Upper lobe of left lung (tissue), 6 donors: ENCODE data around the gene PLA2G15. TPM values are rescaled to one million over a fixed set of nuclear protein-coding genes. Genes with fewer than 3 reads are reported as not detected.

ENCODE experiments used
- ATAC-seq, 2 donors: fragments of 200-7000 bp; cut with Tn5 transposase; one replicate each; pipeline ENCODE4 v1.9.1; 2022; ENCODE audit warnings: mild to moderate bottlenecking in 2 of 2, moderate library complexity in 2 of 2; ENCODE audit not compliant: low FRiP score in 2 of 2
- DNase-seq, 2 donors: peaks; one replicate each; pipeline ENCODE4 v3.0.0-alpha.2; 2019 to 2020
- H3K27ac ChIP-seq, 4 donors: fragments of 200-600 bp; sonication (generic); one replicate each; pipeline ENCODE4 v1.5.1; 2016 to 2019
- H3K27me3 ChIP-seq, 4 donors: fragments of 200-600 bp; sonication (generic); one replicate each; pipeline ENCODE4 v1.5.1; 2017 to 2019
- H3K36me3 ChIP-seq, 4 donors: fragments of 200-600 bp; sonication (generic); one replicate each; pipeline ENCODE4 v1.5.1; 2016 to 2019
- H3K4me1 ChIP-seq, 4 donors: fragments of 200-600 bp; sonication (generic); one replicate each; pipeline ENCODE4 v1.5.1; 2018 to 2019
- H3K4me3 ChIP-seq, 4 donors: fragments of 200-600 bp; sonication (generic); one replicate each; pipeline ENCODE4 v1.5.1; 2017 to 2019; ENCODE audit warnings: mild to moderate bottlenecking in 2 of 4, moderate library complexity in 1 of 4
- H3K9me3 ChIP-seq, 4 donors: fragments of 200-600 bp; sonication (generic); one replicate each; pipeline ENCODE4 v1.5.1; 2018 to 2019
- CTCF ChIP-seq, 6 experiments: fragments of 450-650 bp in 4 of 6; fragments of 200-600 bp in 2 of 6; sonication (generic) in 2 of 6; IDR thresholded peaks; one replicate each; pipeline ENCODE4 v1.5.1; 2016 to 2019; ENCODE audit warnings: antibody characterized with exemption in 6 of 6
- EP300 ChIP-seq, 4 donors: sonication (generic); formaldehyde crosslinking; IDR thresholded peaks; one replicate each; pipeline ENCODE4 v1.5.1; 2017; ENCODE audit warnings: antibody characterized with exemption in 4 of 4, control low read depth in 2 of 4
- POLR2A ChIP-seq, 4 donors: fragments of 450-650 bp; IDR thresholded peaks; one replicate each; pipeline ENCODE4 v1.5.1; 2016 to 2017; ENCODE audit warnings: antibody characterized with exemption in 4 of 4, mild to moderate bottlenecking in 2 of 4
- POLR2AphosphoS5 ChIP-seq, 2 donors: sonication (generic); formaldehyde crosslinking; IDR thresholded peaks; one replicate each; pipeline ENCODE4 v1.5.1; 2017; ENCODE audit warnings: antibody characterized with exemption in 2 of 2
- WGBS, 2 donors: methylation state at CpG; one replicate each; pipeline ENCODE4 v1.1.5; 2017 to 2018; 5-methylcytosine and 5-hydroxymethylcytosine counted together
- total RNA-seq, 6 donors: library from RNA; depleted of rRNA in 4 of 6; stranded (reverse); fragments of >200 nt in 4 of 6; gene quantifications; one replicate each; pipeline versions ENCODE4 v1.1.0 to v1.2.1, GENCODE V29; 2016 to 2021
- donor health status: DM: no; HTN: no; CAD: no; lungs with moderate emphysema.
- donor health status: DM: no; HTN: yes; CAD: no; lungs with severe emphysema.

Gene PLA2G15
- total RNA-seq, 6 donors from 2014 or later, result 25.6 to 84.8 (median 57.5) TPM

- DNase-seq (no peak), ATAC-seq (no peak)
- peaks cover 20 to 55% (median 31%) of the 10 kb centered on the region in 4 donors for H3K4me1 ChIP-seq
- H3K36me3 ChIP-seq, result peaks cover 0 to 32% (median 10%) of the 10 kb centered on the region in 4 donors
- TF ChIP-seq POLR2AphosphoS5 (IDR thresholded peaks at IDR 0.05) (no peak), CTCF (IDR thresholded peaks at IDR 0.05) (no peak), EP300 (IDR thresholded peaks at IDR 0.05) (no peak), POLR2A (IDR thresholded peaks at IDR 0.05) (no peak)
- peak overlapping the region; percentile 57 to 77 (median 66) for H3K27ac ChIP-seq
- 32 to 44% methylated on average over 4 of the region's 4 CpGs for WGBS, 2 donors
- no peak overlapping the region for H3K4me3 ChIP-seq
- H3K9me3 ChIP-seq, result no peaks in the 10 kb centered on the region
- no peaks in the 10 kb centered on the region for H3K27me3 ChIP-seq
Measured at GRCh38 chr16:68275611-68276191, 30.5 kb downstream of the PLA2G15 start.

- H3K4me3 ChIP-seq, result no peak overlapping the region
- H3K9me3 ChIP-seq, result no peaks in the 10 kb centered on the region
- peaks cover 16 to 51% (median 31%) of the 10 kb centered on the region in 4 donors for H3K4me1 ChIP-seq
- no peaks in the 10 kb centered on the region for H3K27me3 ChIP-seq
- WGBS, 2 donors, result 46 to 50% methylated on average over 3 of the region's 3 CpGs
- TF ChIP-seq POLR2A (IDR thresholded peaks at IDR 0.05) (no peak), EP300 (IDR thresholded peaks at IDR 0.05) (peak in 1 of 4 donors; percentile 46), POLR2AphosphoS5 (IDR thresholded peaks at IDR 0.05) (no peak)
- ATAC-seq (peak in 1 of 2 donors; percentile 77), DNase-seq (no peak)
- H3K36me3 ChIP-seq, result peaks cover 0 to 32% (median 11%) of the 10 kb centered on the region in 4 donors
- peak overlapping the region; percentile 57 to 77 (median 66) for H3K27ac ChIP-seq
Measured at GRCh38 chr16:68276223-68276622, 31.1 kb downstream of the PLA2G15 start.

- 83 to 90% methylated on average over 13 of the region's 13 CpGs for WGBS, 2 donors
- peak overlapping the region in 1 of 4 donors; percentile 4 for H3K27ac ChIP-seq
- DNase-seq, result no peak
- ATAC-seq, result no peak
- no peaks in the 10 kb centered on the region for H3K27me3 ChIP-seq
- H3K9me3 ChIP-seq, result no peaks in the 10 kb centered on the region
- TF ChIP-seq POLR2AphosphoS5 (IDR thresholded peaks at IDR 0.05), result no peak
- no peak for TF ChIP-seq CTCF (IDR thresholded peaks at IDR 0.05)
- TF ChIP-seq EP300 (IDR thresholded peaks at IDR 0.05), result no peak
- TF ChIP-seq POLR2A (IDR thresholded peaks at IDR 0.05), result no peak
- no peak overlapping the region for H3K4me3 ChIP-seq
- H3K36me3 ChIP-seq, result peaks cover 0 to 26% (median 9%) of the 10 kb centered on the region in 4 donors
- peaks cover 11 to 54% (median 34%) of the 10 kb centered on the region in 4 donors for H3K4me1 ChIP-seq
Measured at GRCh38 chr16:68279726-68280558, 34.8 kb downstream of the PLA2G15 start.

- H3K27ac ChIP-seq, result no peak overlapping the region
- H3K36me3 ChIP-seq, result peaks cover 0 to 23% (median 7%) of the 10 kb centered on the region in 4 donors
- H3K27me3 ChIP-seq, result no peaks in the 10 kb centered on the region
- ATAC-seq (no peak), DNase-seq (no peak)
- 84 to 87% methylated on average over 4 of the region's 4 CpGs for WGBS, 2 donors
- H3K9me3 ChIP-seq, result no peaks in the 10 kb centered on the region
- no peak for TF ChIP-seq POLR2A (IDR thresholded peaks at IDR 0.05)
- TF ChIP-seq EP300 (IDR thresholded peaks at IDR 0.05), result no peak
- no peak for TF ChIP-seq POLR2AphosphoS5 (IDR thresholded peaks at IDR 0.05)
- no peak for TF ChIP-seq CTCF (IDR thresholded peaks at IDR 0.05)
- H3K4me1 ChIP-seq, result peaks cover 17 to 56% (median 44%) of the 10 kb centered on the region in 4 donors
- H3K4me3 ChIP-seq, result no peak overlapping the region
Measured at GRCh38 chr16:68281368-68282063, 36.3 kb downstream of the PLA2G15 start.

GRCh38 chr16:68282064-68282452 lies 36.9 kb downstream of the PLA2G15 start:
- Histone ChIP-seq H3K27me3 (no peaks in the 10 kb centered on the region), H3K9me3 (no peaks in the 10 kb centered on the region), H3K36me3 (peaks cover 0 to 23% (median 7%) of the 10 kb centered on the region in 4 donors), H3K4me3 (no peak overlapping the region), H3K4me1 (peaks cover 17 to 55% (median 45%) of the 10 kb centered on the region in 4 donors), H3K27ac (no peak overlapping the region)
- TF ChIP-seq POLR2AphosphoS5 (IDR thresholded peaks at IDR 0.05) (no peak), EP300 (IDR thresholded peaks at IDR 0.05) (no peak), CTCF (IDR thresholded peaks at IDR 0.05) (no peak), POLR2A (IDR thresholded peaks at IDR 0.05) (no peak)
- WGBS, 2 donors, result 79 to 97% methylated on average over 4 of the region's 4 CpGs
- ATAC-seq, result no peak
- no peak for DNase-seq
